Measurements from ENCODE around the gene ZNF592.
"Not testable (repeated sequence)": the region's sequence is repeated elsewhere in the genome, so short reads cannot be mapped to it uniquely, and the experiment has no call there.

ZNF592 gene

GRCh38 chr15:84748274-84749110 is at the start of gene ZNF592:
TSS of gene ZNF592 (plus strand) at chr15:84748592. CDS start at chr15:84782676, 34,084 bp downstream.
- DNase-seq: peak; percentile 52

GRCh38 chr15:84699538-84700191 is 48.7 kb upstream of the ZNF592 start:
- DNase-seq: no peak

- no peak for DNase-seq
Observed at GRCh38 chr15:84702961-84703482, 45.4 kb upstream of the ZNF592 start.

GRCh38 chr15:84703808-84704207 is 44.6 kb upstream of the ZNF592 start:
- DNase-seq: no peak

GRCh38 chr15:84714372-84714771 is 34.0 kb upstream of the ZNF592 start:
- DNase-seq: no peak

- no peak for DNase-seq
Observed at GRCh38 chr15:84714821-84715220, 33.6 kb upstream of the ZNF592 start.

- no peak for DNase-seq
Observed at GRCh38 chr15:84715441-84716035, 32.9 kb upstream of the ZNF592 start.

GRCh38 chr15:84716036-84716732 is 32.2 kb upstream of the ZNF592 start, which contains the start of gene SEC11A:
TSS of gene SEC11A (minus strand) at chr15:84716139. CDS start at chr15:84716075, 64 bp downstream.
- DNase-seq: peak; percentile 94

- no peak for DNase-seq
Observed at GRCh38 chr15:84721371-84721770, 27.0 kb upstream of the ZNF592 start.

GRCh38 chr15:84722628-84723027 is 25.8 kb upstream of the ZNF592 start:
- DNase-seq: no peak

- no peak for DNase-seq
Observed at GRCh38 chr15:84725001-84725491, 23.3 kb upstream of the ZNF592 start.

- DNase-seq: no peak
Observed at GRCh38 chr15:84727429-84727828, 21.0 kb upstream of the ZNF592 start.

- no peak for DNase-seq
Observed at GRCh38 chr15:84731774-84732173, 16.6 kb upstream of the ZNF592 start.

GRCh38 chr15:84734794-84735479 is 13.5 kb upstream of the ZNF592 start:
- peak; percentile 7 for DNase-seq

GRCh38 chr15:84735480-84736061 is 12.8 kb upstream of the ZNF592 start:
- not testable (repeated sequence) for DNase-seq

GRCh38 chr15:84736375-84736774 is 12.0 kb upstream of the ZNF592 start:
- DNase-seq: no peak

GRCh38 chr15:84737005-84737404 is 11.4 kb upstream of the ZNF592 start:
- no peak for DNase-seq

GRCh38 chr15:84740691-84741090 is 7.7 kb upstream of the ZNF592 start:
- no peak for DNase-seq

GRCh38 chr15:84741121-84741520 is 7.3 kb upstream of the ZNF592 start:
- no peak for DNase-seq

GRCh38 chr15:84747416-84748273 is 747 bp upstream of the ZNF592 start:
- peak; percentile 56 for DNase-seq

Data from T1000 (cell line).